ENCODE measurements around the gene ADAMTSL2. TPM values are rescaled to one million over a fixed set of nuclear protein-coding genes. Genes with fewer than 3 reads are reported as not detected.

Gene ADAMTSL2
- total RNA-seq, 1 experiment from 2014 or later = 0.87 TPM

- TF ChIP-seq RELA (CRISPR knock-in tag; IDR thresholded peaks at IDR 0.05; ENCODE audit: borderline replicate concordance) (no peak), AR (CRISPR knock-in tag; IDR thresholded peaks at IDR 0.05) (no peak), CREM (CRISPR knock-in tag; IDR thresholded peaks at IDR 0.05) (no peak)
- ATAC-seq (no peak), DNase-seq (ENCODE audit: low spot score) (no peak)
- H3K27ac Mint-ChIP-seq = no peak overlapping the region; the same call in 1 of the 2 replicates
- no peaks in the 10 kb centered on the region for H3K27me3 Mint-ChIP-seq (ENCODE audit: low read depth)
- ChIA-PET POLR2A (no interaction called here), CTCF (interaction anchor here (0.6 to 0.9 kb wide), 2 partner anchors 60 to 150 kb away, joined by 4 to 5 read pairs; no protein-coding TSS in a partner anchor)
- no peaks in the 10 kb centered on the region for H3K9me3 Mint-ChIP-seq
- H3K4me1 Mint-ChIP-seq = peaks cover 20% of the 10 kb centered on the region
- no peaks in the 10 kb centered on the region for H3K36me3 Mint-ChIP-seq
- H3K4me3 Mint-ChIP-seq = no peak overlapping the region
Measured at GRCh38 chr9:133576875-133577736, 42.6 kb downstream of the ADAMTSL2 start.

GRCh38 chr9:133577737-133578112 lies 43.2 kb downstream of the ADAMTSL2 start:
- POLR2A ChIA-PET = no interaction called here
- Mint-ChIP-seq H3K36me3 (no peaks in the 10 kb centered on the region), H3K27ac (no peak overlapping the region), H3K9me3 (no peaks in the 10 kb centered on the region), H3K4me3 (no peak overlapping the region), H3K4me1 (peaks cover 20% of the 10 kb centered on the region), H3K27me3 (ENCODE audit: low read depth) (no peaks in the 10 kb centered on the region)
- DNase-seq (ENCODE audit: low spot score) (no peak), ATAC-seq (no peak)
- CTCF ChIA-PET = no interaction called here
- no peak for TF ChIP-seq ZNF232 (CRISPR knock-in tag; IDR thresholded peaks at IDR 0.05)
- TF ChIP-seq NFYB (CRISPR knock-in tag; conservative IDR thresholded peaks at IDR 0.05; ENCODE audit: low read depth) = no peak
- TF ChIP-seq, protein P1, sequence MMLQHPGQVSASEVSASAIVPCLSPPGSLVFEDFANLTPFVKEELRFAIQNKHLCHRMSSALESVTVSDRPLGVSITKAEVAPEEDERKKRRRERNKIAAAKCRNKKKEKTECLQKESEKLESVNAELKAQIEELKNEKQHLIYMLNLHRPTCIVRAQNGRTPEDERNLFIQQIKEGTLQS (CRISPR knock-in tag; conservative IDR thresholded peaks at IDR 0.05) = no peak
- TF ChIP-seq PRRX2 (CRISPR knock-in tag; IDR thresholded peaks at IDR 0.05) = no peak
- TF ChIP-seq, protein P2, sequence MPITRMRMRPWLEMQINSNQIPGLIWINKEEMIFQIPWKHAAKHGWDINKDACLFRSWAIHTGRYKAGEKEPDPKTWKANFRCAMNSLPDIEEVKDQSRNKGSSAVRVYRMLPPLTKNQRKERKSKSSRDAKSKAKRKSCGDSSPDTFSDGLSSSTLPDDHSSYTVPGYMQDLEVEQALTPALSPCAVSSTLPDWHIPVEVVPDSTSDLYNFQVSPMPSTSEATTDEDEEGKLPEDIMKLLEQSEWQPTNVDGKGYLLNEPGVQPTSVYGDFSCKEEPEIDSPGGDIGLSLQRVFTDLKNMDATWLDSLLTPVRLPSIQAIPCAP (CRISPR knock-in tag; IDR thresholded peaks at IDR 0.05) = no peak
- TF ChIP-seq JAZF1 (CRISPR knock-in tag; IDR thresholded peaks at IDR 0.05) = no peak
- TF ChIP-seq ZNF416 (CRISPR knock-in tag; IDR thresholded peaks at IDR 0.05) = no peak
- TF ChIP-seq, protein P3, sequence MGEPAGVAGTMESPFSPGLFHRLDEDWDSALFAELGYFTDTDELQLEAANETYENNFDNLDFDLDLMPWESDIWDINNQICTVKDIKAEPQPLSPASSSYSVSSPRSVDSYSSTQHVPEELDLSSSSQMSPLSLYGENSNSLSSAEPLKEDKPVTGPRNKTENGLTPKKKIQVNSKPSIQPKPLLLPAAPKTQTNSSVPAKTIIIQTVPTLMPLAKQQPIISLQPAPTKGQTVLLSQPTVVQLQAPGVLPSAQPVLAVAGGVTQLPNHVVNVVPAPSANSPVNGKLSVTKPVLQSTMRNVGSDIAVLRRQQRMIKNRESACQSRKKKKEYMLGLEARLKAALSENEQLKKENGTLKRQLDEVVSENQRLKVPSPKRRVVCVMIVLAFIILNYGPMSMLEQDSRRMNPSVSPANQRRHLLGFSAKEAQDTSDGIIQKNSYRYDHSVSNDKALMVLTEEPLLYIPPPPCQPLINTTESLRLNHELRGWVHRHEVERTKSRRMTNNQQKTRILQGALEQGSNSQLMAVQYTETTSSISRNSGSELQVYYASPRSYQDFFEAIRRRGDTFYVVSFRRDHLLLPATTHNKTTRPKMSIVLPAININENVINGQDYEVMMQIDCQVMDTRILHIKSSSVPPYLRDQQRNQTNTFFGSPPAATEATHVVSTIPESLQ (CRISPR knock-in tag; IDR thresholded peaks at IDR 0.05) = no peak
- no peak for TF ChIP-seq TCF7 (CRISPR knock-in tag; IDR thresholded peaks at IDR 0.05; ENCODE audit: low read depth)
- TF ChIP-seq E2F1 (CRISPR knock-in tag; IDR thresholded peaks at IDR 0.05) = no peak
